A549 (cell line): ENCODE results near the gene HCN2. TPM values are rescaled to one million over a fixed set of nuclear protein-coding genes. Genes with fewer than 3 reads are reported as not detected.

Experiments
- ATAC-seq, 2 experiments: fragments of 200-7000 bp in 1 of 2; fragments of >200 bp in 1 of 2; cut with Nextera tagmentation in 1 of 2; cut with Tn5 transposase in 1 of 2; 3 replicates each; pipeline versions ENCODE4 v1.8.0 to v1.9.1; 2018 to 2020; ENCODE audit warnings: mild to moderate bottlenecking in 1 of 2, moderate library complexity in 1 of 2
- CTCF ChIA-PET: fragments of 300-600 bp; sonication (Branson Sonifier 250); formaldehyde crosslinking; extraction: SDS; loops from one replicate; lab custom pipeline; 2021; ENCODE audit warnings: antibody characterized with exemption, inconsistent platforms; lab: Yijun Ruan, JAX
- POLR2A ChIA-PET: fragments of 350-600 bp; formaldehyde crosslinking; extraction: SDS; loops from one replicate; lab custom pipeline; 2021; ENCODE audit warnings: antibody characterized with exemption, inconsistent platforms; lab: Yijun Ruan, JAX
- DNase-seq, 2 experiments: peaks; one replicate each; pipeline versions ENCODE4 v3.0.0 to v3.0.0-alpha.2; 2011 to 2016; ENCODE audit warnings: low read depth in 1 of 2, low spot score in 1 of 2
- FAIRE-seq: peaks from 2 replicates; lab custom pipeline; 2011; peaks lifted over from hg19 to GRCh38; lab: Jason Lieb, UNC
- H3K27ac ChIP-seq, 2 experiments: fragments of >200 bp; sonication (Bioruptor Twin); formaldehyde crosslinking; 3 replicates each; pipeline ENCODE4 v1.5.1; 2016 to 2017
- H3K4me1 ChIP-seq: fragments of >200 bp; sonication (Bioruptor Twin); formaldehyde crosslinking; 3 replicates; pipeline ENCODE4 v1.6.1; 2016
- H3K4me2 ChIP-seq: fragments of >200 bp; sonication (Bioruptor Twin); formaldehyde crosslinking; 3 replicates; pipeline ENCODE4 v1.6.1; 2016
- H3K4me3 ChIP-seq: fragments of >200 bp; sonication (Bioruptor Twin); formaldehyde crosslinking; 3 replicates; pipeline ENCODE4 v1.5.1; 2016
- H3K9me3 ChIP-seq: fragments of >200 bp; sonication (Bioruptor Twin); formaldehyde crosslinking; 3 replicates; pipeline ENCODE4 v1.6.1; 2016
- CHD2 ChIP-seq: fragments of 150-350 bp; IDR thresholded peaks from 2 replicates; pipeline ENCODE4 v1.6.1; 2014; ENCODE audit warnings: low read length; ENCODE audit not compliant: partially characterized antibody
- CHD4 ChIP-seq: fragments of 200-600 bp; sonication (generic); IDR thresholded peaks from 2 replicates; pipeline ENCODE4 v1.6.1; 2016; ENCODE audit warnings: antibody characterized with exemption, mild to moderate bottlenecking, borderline replicate concordance
- CTCF ChIP-seq: fragments of >200 bp; sonication (Bioruptor Twin); formaldehyde crosslinking; IDR thresholded peaks from 3 replicates; pipeline ENCODE4 v1.5.1; 2016
- EP300 ChIP-seq, 2 experiments: fragments of >200 bp; sonication (Bioruptor Twin); formaldehyde crosslinking; IDR thresholded peaks; 2 replicates in 1 of 2; 3 replicates in 1 of 2; pipeline ENCODE4 v1.6.1; 2016 to 2017
- FOSL2 ChIP-seq, 2 experiments: fragments of 450-650 bp in 1 of 2; fragments of >200 bp in 1 of 2; sonication (Bioruptor Twin) in 1 of 2; formaldehyde crosslinking; IDR thresholded peaks; 2 replicates each; pipeline versions ENCODE4 v1.5.0 to v1.6.1; 2016 to 2020; ENCODE audit warnings: mild to moderate bottlenecking in 1 of 2, moderate library complexity in 1 of 2
- HDAC2 ChIP-seq: fragments of 200-600 bp; sonication (generic); IDR thresholded peaks from 2 replicates; pipeline ENCODE4 v1.6.1; 2016
- HEYL ChIP-seq: fragments of 250-450 bp; sonication (Bioruptor Pico); IDR thresholded peaks from 2 replicates; pipeline ENCODE4 v1.8.0; 2021; ENCODE audit warnings: mild to moderate bottlenecking, moderate library complexity
- HMGXB4 ChIP-seq: fragments of 250-450 bp; sonication (Bioruptor Pico); IDR thresholded peaks from 2 replicates; pipeline ENCODE4 v1.5.0; 2021; ENCODE audit warnings: mild to moderate bottlenecking, moderate library complexity, borderline replicate concordance
- HOXB5 ChIP-seq: fragments of 250-450 bp; sonication (Bioruptor Pico); IDR thresholded peaks from 2 replicates; pipeline ENCODE4 v1.5.0; 2020; ENCODE audit warnings: mild to moderate bottlenecking, moderate library complexity
- MAFK ChIP-seq: fragments of 450-650 bp; IDR thresholded peaks from 2 replicates; pipeline ENCODE4 v1.6.1; 2014; ENCODE audit not compliant: partially characterized antibody
- MYC ChIP-seq: IDR thresholded peaks from 2 replicates; pipeline ENCODE4 v1.6.1; 2012; ENCODE audit warnings: mild to moderate bottlenecking, inconsistent platforms, low read length, improper control_type of control experiment, borderline replicate concordance
- NR3C1 ChIP-seq: fragments of >200 bp; sonication (Bioruptor Twin); formaldehyde crosslinking; IDR thresholded peaks from 3 replicates; pipeline ENCODE4 v1.6.1; 2017
- PHF8 ChIP-seq: fragments of 200-600 bp; sonication (generic); IDR thresholded peaks from 2 replicates; pipeline ENCODE4 v1.6.1; 2016; ENCODE audit warnings: low read depth, mild to moderate bottlenecking, antibody characterized with exemption, moderate library complexity, borderline replicate concordance
- POLR2AphosphoS2 ChIP-seq: conservative IDR thresholded peaks from 2 replicates; pipeline ENCODE4 v1.6.1; 2012; ENCODE audit warnings: low read length, improper control_type of control experiment, inconsistent platforms
- RARB ChIP-seq: fragments of 250-450 bp; sonication (Bioruptor Pico); IDR thresholded peaks from 2 replicates; pipeline ENCODE4 v1.8.0; 2021; ENCODE audit warnings: mild to moderate bottlenecking, moderate library complexity
- RCOR1 ChIP-seq: fragments of 150-350 bp; IDR thresholded peaks from 2 replicates; pipeline ENCODE4 v1.6.1; 2014; ENCODE audit warnings: antibody characterized with exemption, low read length, low read depth
- REST ChIP-seq: fragments of 200-600 bp; sonication (generic); IDR thresholded peaks from 2 replicates; pipeline ENCODE4 v1.6.1; 2016; ENCODE audit warnings: antibody characterized with exemption, mild to moderate bottlenecking, moderate library complexity
- RNF2 ChIP-seq: fragments of 200-600 bp; sonication (generic); IDR thresholded peaks from 2 replicates; pipeline ENCODE4 v1.6.1; 2016; ENCODE audit warnings: low read depth, mild to moderate bottlenecking, antibody characterized with exemption, moderate library complexity, borderline replicate concordance
- SREBF2 ChIP-seq: fragments of 450-650 bp; IDR thresholded peaks from 2 replicates; pipeline ENCODE4 v1.6.1; 2014; ENCODE audit warnings: mild to moderate bottlenecking, moderate library complexity
- TFCP2L1 ChIP-seq: fragments of 250-450 bp; sonication (Bioruptor Pico); IDR thresholded peaks from 2 replicates; pipeline ENCODE4 v1.5.0; 2021; ENCODE audit warnings: mild to moderate bottlenecking
- ZNF302 ChIP-seq: fragments of 250-450 bp; sonication (Bioruptor Pico); IDR thresholded peaks from 2 replicates; pipeline ENCODE4 v1.9.0; 2021; ENCODE audit warnings: inconsistent platforms, mild to moderate bottlenecking, moderate library complexity
- WGBS: methylation state at CpG from one replicate; pipeline ENCODE4 v1.1.6; 2017; ENCODE audit errors: missing lambda C conversion rate; 5-methylcytosine and 5-hydroxymethylcytosine counted together
- polyA plus RNA-seq, 4 experiments: library from polyadenylated mRNA; depleted of rRNA in 3 of 4; stranded (reverse); fragments of >200 nt; fragmentation: RNase III in 1 of 4; extraction: RNeasy Plus Mini Kit Qiagen cat#74134 plus additional on column Dnase treatment in 1 of 4; gene quantifications; 2 replicates in 3 of 4; 3 replicates in 1 of 4; pipeline ENCODE4 v1.2.3, GENCODE V29; 2011 to 2017

The HCN2 gene
- polyA plus RNA-seq, 2 of the 4 experiments (the other 2 are of a cell fraction): 2.7 to 23.2 TPM

- FAIRE-seq (no peak), DNase-seq (no peak), ATAC-seq (no peak)
- peaks cover 13% of the 10 kb centered on the region for H3K4me1 ChIP-seq
- H3K4me2 ChIP-seq: no peak overlapping the region
- H3K27ac ChIP-seq: no peak overlapping the region
- 95% methylated on average over 27 of the region's 42 CpGs for WGBS
- POLR2A ChIA-PET: interaction anchor here (0.6 kb wide), 1 partner anchor 9 kb away, joined by 3 read pairs; no protein-coding TSS in a partner anchor
- no peaks in the 10 kb centered on the region for H3K9me3 ChIP-seq
- CTCF ChIA-PET: interaction anchor here (0.8 to 5.1 kb wide), 2 partner anchors 9 to 138 kb away, joined by 4 to 28 read pairs; no protein-coding TSS in a partner anchor
- no peak overlapping the region for H3K4me3 ChIP-seq
- TF ChIP-seq NR3C1 (no peak), TFCP2L1 (CRISPR knock-in tag) (no peak), RCOR1 (no peak), REST (no peak), FOSL2 (IDR thresholded peaks at IDR 0.05) (no peak), FOSL2 (CRISPR knock-in tag; IDR thresholded peaks at IDR 0.05) (no peak), RARB (CRISPR knock-in tag) (no peak)
- TF ChIP-seq, all 56 proteins: peak for 0
Observed at GRCh38 chr19:595326-596262, 5.9 kb downstream of the HCN2 start.

GRCh38 chr19:596263-596655 is 6.6 kb downstream of the HCN2 start:
- FAIRE-seq: no peak
- ChIA-PET CTCF (interaction anchor here (0.8 to 5.1 kb wide), 2 partner anchors 10 to 138 kb away, joined by 4 to 28 read pairs; no protein-coding TSS in a partner anchor), POLR2A (interaction anchor here (0.6 kb wide), 1 partner anchor 9 kb away, joined by 3 read pairs; no protein-coding TSS in a partner anchor)
- Histone ChIP-seq H3K9me3 (no peaks in the 10 kb centered on the region), H3K4me3 (no peak overlapping the region), H3K4me2 (no peak overlapping the region), H3K27ac (no peak overlapping the region), H3K4me1 (peaks cover 7% of the 10 kb centered on the region)
- ATAC-seq: no peak
- WGBS: 93% methylated on average over 16 of the region's 16 CpGs
- DNase-seq: no peak
- TF ChIP-seq RNF2: no peak
- no peak for TF ChIP-seq FOSL2 (IDR thresholded peaks at IDR 0.05)
- TF ChIP-seq FOSL2 (CRISPR knock-in tag; IDR thresholded peaks at IDR 0.05): no peak
- no peak for TF ChIP-seq SREBF2
- TF ChIP-seq MAFK: no peak

- FAIRE-seq (no peak), DNase-seq (no peak), ATAC-seq (no peak)
- POLR2A ChIA-PET: no interaction called here
- Histone ChIP-seq H3K4me2 (no peak overlapping the region), H3K4me1 (no peaks in the 10 kb centered on the region; the same call in 2 of the 3 replicates), H3K9me3 (no peaks in the 10 kb centered on the region), H3K27ac (no peak overlapping the region), H3K4me3 (no peak overlapping the region)
- WGBS: 69% methylated on average over 10 of the region's 18 CpGs
- CTCF ChIA-PET: interaction anchor here (0.7 to 5.1 kb wide), 2 partner anchors 11 to 1531 kb away, joined by 3 to 28 read pairs; no protein-coding TSS in a partner anchor
- TF ChIP-seq CHD4 (no peak), POLR2AphosphoS2 (no peak), HMGXB4 (no peak), CHD2 (no peak), MAFK (no peak), ZNF302 (no peak), EP300 (IDR thresholded peaks at IDR 0.05) (no peak), HEYL (CRISPR knock-in tag) (peak; percentile 35; the same call in 1 of the 2 replicates), TFCP2L1 (CRISPR knock-in tag) (no peak), HDAC2 (no peak), RARB (CRISPR knock-in tag) (no peak), CTCF (peak; percentile 18; the same call in 1 of the 3 replicates), MYC (no peak), HOXB5 (CRISPR knock-in tag) (no peak), PHF8 (no peak)
Observed at GRCh38 chr19:597406-598315, 8.0 kb downstream of the HCN2 start.
